ENCODE measurements around the gene CCDC60. TPM values are rescaled to one million over a fixed set of nuclear protein-coding genes. Genes with fewer than 3 reads are reported as not detected.
"Not testable (repeated sequence)": the region's sequence is repeated elsewhere in the genome, so short reads cannot be mapped to it uniquely, and the experiment has no call there.

CCDC60 gene
- total RNA-seq, 3 donors from 2014 or later, result not detected

DNA sequence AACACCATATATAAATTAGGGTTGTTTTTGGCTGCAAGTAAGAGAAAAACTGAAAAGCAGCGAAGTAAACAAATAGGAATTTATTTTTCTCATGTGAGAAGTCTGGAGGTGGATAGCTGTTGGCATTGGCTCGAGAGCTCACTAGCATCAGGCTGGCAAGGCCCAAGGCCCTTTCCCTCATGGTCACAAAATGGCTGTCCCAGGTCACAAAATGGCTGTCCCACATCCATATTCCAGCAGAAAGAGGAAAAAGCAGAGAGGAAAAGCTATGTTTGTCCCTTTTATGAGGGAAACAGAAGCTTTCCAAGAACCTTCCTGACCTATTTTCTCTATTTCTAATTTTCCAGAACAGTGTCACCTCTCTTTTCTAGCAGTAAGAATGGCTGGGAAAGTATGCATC, 7.5 kb downstream of the CCDC60 start:
- intact Hi-C loops (cut with DNase I; ENCODE audit: low total_unique reads), result no loop called here
- TF ChIP-seq, protein P1, sequence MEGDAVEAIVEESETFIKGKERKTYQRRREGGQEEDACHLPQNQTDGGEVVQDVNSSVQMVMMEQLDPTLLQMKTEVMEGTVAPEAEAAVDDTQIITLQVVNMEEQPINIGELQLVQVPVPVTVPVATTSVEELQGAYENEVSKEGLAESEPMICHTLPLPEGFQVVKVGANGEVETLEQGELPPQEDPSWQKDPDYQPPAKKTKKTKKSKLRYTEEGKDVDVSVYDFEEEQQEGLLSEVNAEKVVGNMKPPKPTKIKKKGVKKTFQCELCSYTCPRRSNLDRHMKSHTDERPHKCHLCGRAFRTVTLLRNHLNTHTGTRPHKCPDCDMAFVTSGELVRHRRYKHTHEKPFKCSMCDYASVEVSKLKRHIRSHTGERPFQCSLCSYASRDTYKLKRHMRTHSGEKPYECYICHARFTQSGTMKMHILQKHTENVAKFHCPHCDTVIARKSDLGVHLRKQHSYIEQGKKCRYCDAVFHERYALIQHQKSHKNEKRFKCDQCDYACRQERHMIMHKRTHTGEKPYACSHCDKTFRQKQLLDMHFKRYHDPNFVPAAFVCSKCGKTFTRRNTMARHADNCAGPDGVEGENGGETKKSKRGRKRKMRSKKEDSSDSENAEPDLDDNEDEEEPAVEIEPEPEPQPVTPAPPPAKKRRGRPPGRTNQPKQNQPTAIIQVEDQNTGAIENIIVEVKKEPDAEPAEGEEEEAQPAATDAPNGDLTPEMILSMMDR (IDR thresholded peaks at IDR 0.05), result no peak
- no peak for TF ChIP-seq POLR2A (IDR thresholded peaks at IDR 0.05)
- TF ChIP-seq POLR2AphosphoS5 (IDR thresholded peaks at IDR 0.05), result no peak
- DNase-seq (ENCODE audit: low spot score in 2 of 2), result no peak
- no peak overlapping the region for H3K4me3 ChIP-seq
- H3K27me3 ChIP-seq, result peaks cover 0 to 10% of the 10 kb centered on the region in 2 donors
- no peaks in the 10 kb centered on the region for H3K36me3 ChIP-seq
- H3K27ac ChIP-seq, result no peak overlapping the region
- no peaks in the 10 kb centered on the region for H3K4me1 ChIP-seq
- H3K9me3 ChIP-seq, result no peaks in the 10 kb centered on the region

DNA sequence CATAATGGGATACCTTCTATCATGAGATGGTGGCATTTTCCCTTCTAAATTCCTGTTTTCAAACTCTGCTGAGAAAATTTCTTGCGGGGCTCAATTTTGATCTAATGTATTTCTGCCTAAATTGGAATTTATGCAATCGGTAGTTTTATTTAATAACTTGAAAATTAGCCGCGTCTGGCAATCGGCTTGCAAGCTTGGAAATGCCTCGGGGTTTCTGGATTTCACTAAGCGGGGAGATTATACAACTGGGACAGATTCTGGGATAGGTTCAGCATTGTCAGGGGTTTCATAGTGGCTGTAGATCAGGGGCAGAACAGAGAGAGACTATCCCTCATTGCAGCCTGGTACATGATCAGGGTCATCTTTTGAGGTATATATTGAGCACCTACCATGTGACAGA, 8.6 kb downstream of the CCDC60 start:
- H3K36me3 ChIP-seq, result no peaks in the 10 kb centered on the region

DNA sequence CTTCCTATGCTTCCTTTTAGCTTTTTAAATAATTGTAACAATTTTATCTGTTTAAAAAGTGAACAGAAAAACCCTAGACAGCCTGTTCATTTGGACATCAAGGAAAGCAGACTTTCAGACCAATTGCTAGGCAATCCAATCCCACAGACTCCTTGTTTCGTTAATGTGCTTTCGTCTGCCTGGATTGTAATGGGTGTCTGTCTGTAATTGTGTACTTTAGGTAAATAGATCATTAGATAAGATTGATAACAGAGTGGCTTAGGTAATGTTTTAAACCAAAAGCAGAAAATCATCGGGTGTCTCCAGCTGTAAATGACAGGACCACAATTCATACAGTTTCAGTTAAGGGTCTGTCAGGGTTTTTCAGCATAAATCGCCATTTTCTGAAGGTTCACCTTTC, 19.6 kb downstream of the CCDC60 start:
- intact Hi-C loops (cut with DNase I; ENCODE audit: low total_unique reads), result no loop called here
- Histone ChIP-seq H3K4me3 (no peak overlapping the region), H3K4me1 (no peaks in the 10 kb centered on the region), H3K36me3 (no peaks in the 10 kb centered on the region), H3K27me3 (no peaks in the 10 kb centered on the region), H3K9me3 (no peaks in the 10 kb centered on the region), H3K27ac (no peak overlapping the region)
- DNase-seq (ENCODE audit: low spot score in 2 of 2), result no peak
- TF ChIP-seq POLR2A (IDR thresholded peaks at IDR 0.05), result no peak
- TF ChIP-seq, protein P1 (IDR thresholded peaks at IDR 0.05), result no peak
- no peak for TF ChIP-seq POLR2AphosphoS5 (IDR thresholded peaks at IDR 0.05)

More for the DNA sequence above, 8.6 kb downstream of the CCDC60 start:
- H3K27ac ChIP-seq, result no peak overlapping the region
- DNase-seq (ENCODE audit: low spot score in 2 of 2), result no peak
- TF ChIP-seq POLR2AphosphoS5 (IDR thresholded peaks at IDR 0.05) (no peak), POLR2A (IDR thresholded peaks at IDR 0.05) (no peak)
- TF ChIP-seq, protein P1 (IDR thresholded peaks at IDR 0.05), result no peak
- intact Hi-C loops (cut with DNase I; ENCODE audit: low total_unique reads), result no loop called here
- no peaks in the 10 kb centered on the region for H3K9me3 ChIP-seq
- H3K4me1 ChIP-seq, result no peaks in the 10 kb centered on the region
- no peak overlapping the region for H3K4me3 ChIP-seq
- H3K27me3 ChIP-seq, result peaks cover 0 to 4% of the 10 kb centered on the region in 2 donors

GRCh38 chr12:119360366-119360765, 25.8 kb downstream of the CCDC60 start:
- H3K27me3 ChIP-seq; H3K4me3 ChIP-seq; intact Hi-C loops (cut with DNase I; ENCODE audit: low total_unique reads); H3K36me3 ChIP-seq; H3K9me3 ChIP-seq; H3K27ac ChIP-seq; DNase-seq (ENCODE audit: low spot score in 2 of 2); H3K4me1 ChIP-seq: not testable (repeated sequence)

GRCh38 chr12:119363037-119363436, 28.5 kb downstream of the CCDC60 start:
- intact Hi-C loops (cut with DNase I; ENCODE audit: low total_unique reads), result no loop called here
- TF ChIP-seq, protein P1 (IDR thresholded peaks at IDR 0.05), result no peak
- no peak for TF ChIP-seq POLR2A (IDR thresholded peaks at IDR 0.05)
- TF ChIP-seq POLR2AphosphoS5 (IDR thresholded peaks at IDR 0.05), result no peak
- H3K4me1 ChIP-seq, result no peaks in the 10 kb centered on the region
- DNase-seq (ENCODE audit: low spot score in 2 of 2), result no peak
- no peaks in the 10 kb centered on the region for H3K36me3 ChIP-seq
- H3K4me3 ChIP-seq, result no peak overlapping the region
- H3K27me3 ChIP-seq, result no peaks in the 10 kb centered on the region
- no peak overlapping the region for H3K27ac ChIP-seq
- no peaks in the 10 kb centered on the region for H3K9me3 ChIP-seq

DNA sequence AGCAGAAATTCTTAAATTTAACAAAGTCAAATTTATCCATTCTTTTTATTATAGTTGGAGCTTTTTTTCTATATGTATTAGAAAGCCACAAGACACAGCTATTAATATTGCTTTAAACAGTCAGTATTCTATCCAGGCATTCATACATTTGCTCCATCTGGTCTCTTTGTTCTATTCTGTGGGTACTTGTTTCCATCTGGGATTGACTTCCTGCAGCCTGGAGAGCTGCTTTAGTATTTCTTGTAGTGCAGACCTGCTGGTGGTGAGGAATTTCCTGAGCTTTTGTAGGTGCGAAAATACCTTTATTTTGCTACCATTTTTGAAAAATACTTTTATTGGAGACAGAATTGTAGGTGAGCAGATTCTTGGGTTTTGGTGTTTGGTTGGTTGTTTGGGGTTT, 29.0 kb downstream of the CCDC60 start:
- Histone ChIP-seq H3K9me3 (no peaks in the 10 kb centered on the region), H3K36me3 (no peaks in the 10 kb centered on the region), H3K27ac (no peak overlapping the region), H3K27me3 (no peaks in the 10 kb centered on the region), H3K4me3 (no peak overlapping the region), H3K4me1 (no peaks in the 10 kb centered on the region)
- intact Hi-C loops (cut with DNase I; ENCODE audit: low total_unique reads), result no loop called here
- DNase-seq (ENCODE audit: low spot score in 2 of 2), result no peak
- TF ChIP-seq POLR2AphosphoS5 (IDR thresholded peaks at IDR 0.05) (no peak), POLR2A (IDR thresholded peaks at IDR 0.05) (no peak)
- TF ChIP-seq, protein P1 (IDR thresholded peaks at IDR 0.05), result no peak

All from breast epithelium (tissue), 4 donors.